HG02840 (cell line): ENCODE data around the gene SYT3.

Experiments
- ATAC-seq: cut with Tn5 transposase; IDR thresholded peaks from one replicate; pipeline ENCODE4 v1.9.1; 2021; ENCODE audit warnings: mild to moderate bottlenecking, moderate library complexity, moderate number of reproducible peaks; ENCODE audit not compliant: unreplicated experiment, low FRiP score

The SYT3 gene

GRCh38 chr19:50639121-50640112 is at the start of gene SYT3:
Gene SYT3, minus strand, starts transcription at chr19:50639881. Its CDS starts 2,470 bp downstream, at chr19:50637411.
- no peak for ATAC-seq

- no peak for ATAC-seq
These were observed 49.1 kb upstream of the SYT3 start for GRCh38 chr19:50688766-50689165.

GRCh38 chr19:50686310-50687032 is 46.8 kb upstream of the SYT3 start:
- no peak for ATAC-seq

- no peak for ATAC-seq
These were observed 39.8 kb upstream of the SYT3 start for GRCh38 chr19:50679177-50680125.

GRCh38 chr19:50678323-50678722 is 38.6 kb upstream of the SYT3 start:
- no peak for ATAC-seq

GRCh38 chr19:50677636-50678035 is 38.0 kb upstream of the SYT3 start:
- ATAC-seq, result no peak

GRCh38 chr19:50676625-50677197 is 37.0 kb upstream of the SYT3 start:
- ATAC-seq, result no peak

GRCh38 chr19:50673118-50673517 is 33.4 kb upstream of the SYT3 start:
- ATAC-seq, result no peak

- no peak for ATAC-seq
These were observed 30.4 kb upstream of the SYT3 start for GRCh38 chr19:50670102-50670380.

GRCh38 chr19:50669302-50670101 is 29.8 kb upstream of the SYT3 start:
- no peak for ATAC-seq

- no peak for ATAC-seq
These were observed 29.2 kb upstream of the SYT3 start for GRCh38 chr19:50668879-50669278.

GRCh38 chr19:50668416-50668815 is 28.7 kb upstream of the SYT3 start:
- no peak for ATAC-seq

GRCh38 chr19:50667759-50668231 is 28.1 kb upstream of the SYT3 start:
- ATAC-seq, result no peak

GRCh38 chr19:50667177-50667758 is 27.6 kb upstream of the SYT3 start:
- no peak for ATAC-seq

- no peak for ATAC-seq
These were observed 26.9 kb upstream of the SYT3 start for GRCh38 chr19:50666346-50667176.

GRCh38 chr19:50664204-50664603 is 24.5 kb upstream of the SYT3 start:
- ATAC-seq, result no peak

GRCh38 chr19:50663482-50663790 is 23.8 kb upstream of the SYT3 start:
- ATAC-seq, result no peak
